GM21529 (cell line): ENCODE measurements around the gene NFATC3.

Experiments used
- ATAC-seq: cut with Tn5 transposase; IDR thresholded peaks from one replicate; pipeline ENCODE4 v1.9.1; 2021; ENCODE audit not compliant: unreplicated experiment

Gene NFATC3

DNA sequence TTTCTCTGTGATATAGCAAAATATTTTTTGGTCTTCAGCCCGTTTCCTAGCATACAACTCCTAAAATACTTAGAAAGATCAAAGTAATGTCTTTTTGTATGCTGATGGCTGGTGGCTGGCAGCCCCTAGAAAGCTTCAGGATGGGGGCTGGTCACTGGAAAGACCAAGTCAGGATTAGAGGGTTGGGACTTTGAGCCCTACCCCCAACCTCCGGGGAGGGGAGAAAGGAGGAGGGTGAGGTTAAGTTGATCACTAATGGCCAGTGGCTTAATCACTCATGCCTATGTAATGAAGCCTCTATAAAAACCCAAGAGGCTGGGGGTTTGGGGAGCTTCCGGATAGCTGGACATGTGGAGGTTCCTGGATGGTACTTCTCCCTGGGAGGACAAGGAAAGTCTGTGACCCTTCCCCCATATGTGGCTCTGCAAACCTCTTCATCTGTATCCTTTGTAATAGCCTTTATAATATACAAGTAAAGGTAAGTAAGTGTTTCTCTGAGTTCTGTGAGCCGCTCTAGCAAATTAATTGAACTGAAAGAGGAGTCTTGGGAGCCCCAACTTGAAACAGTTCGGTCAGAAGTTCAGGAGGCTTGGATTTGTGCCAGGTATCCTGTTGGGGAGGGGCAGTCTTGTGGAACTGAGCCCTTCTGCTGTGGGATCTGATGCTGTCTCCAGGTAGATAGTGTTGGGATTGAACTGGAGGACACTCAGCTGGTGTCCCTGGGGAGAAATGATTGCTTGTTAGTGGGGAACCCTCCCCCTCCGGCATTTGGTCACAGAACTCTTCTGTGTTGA lies 182.6 kb downstream of the NFATC3 start:
- ATAC-seq, result no peak

DNA sequence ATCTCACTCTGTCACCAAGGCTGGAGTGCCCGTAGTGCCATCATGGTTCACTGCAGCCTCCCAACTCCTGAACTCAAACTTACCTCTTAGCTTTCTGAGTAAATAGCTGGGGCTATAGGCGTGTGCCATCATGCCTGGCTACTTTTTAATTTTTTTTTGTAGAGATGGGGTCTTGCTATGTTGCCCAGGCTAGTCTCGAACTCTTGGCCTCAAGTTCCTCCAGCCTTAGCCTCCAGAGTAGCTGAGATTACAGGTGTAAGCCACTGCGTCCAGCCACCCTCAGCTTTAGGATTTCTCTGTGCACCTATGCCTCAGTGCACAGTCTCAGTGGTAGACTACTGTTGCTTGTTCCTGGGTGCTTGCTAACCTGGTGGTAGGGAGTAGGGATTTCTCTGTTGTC lies 184.6 kb downstream of the NFATC3 start:
- ATAC-seq, result no peak

DNA sequence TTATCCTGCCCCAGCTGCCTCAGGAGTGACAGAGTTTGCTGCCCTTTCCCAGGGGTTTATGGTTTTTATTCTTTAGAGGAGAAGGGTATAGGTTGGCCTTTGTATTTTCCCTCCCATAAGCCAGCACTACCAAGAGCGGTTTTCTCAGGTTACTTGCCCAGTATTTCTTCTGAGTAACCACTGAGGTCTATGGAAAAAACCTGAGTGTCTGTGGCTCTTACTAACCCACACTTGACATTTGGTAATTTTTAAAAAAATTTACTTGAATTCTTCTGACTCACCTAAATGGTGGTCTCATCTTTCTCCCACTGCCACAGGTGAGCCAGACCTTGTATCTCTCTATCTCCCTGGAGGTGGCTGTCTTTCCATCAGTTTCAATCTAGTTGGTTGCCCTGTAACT lies 185.2 kb downstream of the NFATC3 start:
- ATAC-seq, result no peak

DNA sequence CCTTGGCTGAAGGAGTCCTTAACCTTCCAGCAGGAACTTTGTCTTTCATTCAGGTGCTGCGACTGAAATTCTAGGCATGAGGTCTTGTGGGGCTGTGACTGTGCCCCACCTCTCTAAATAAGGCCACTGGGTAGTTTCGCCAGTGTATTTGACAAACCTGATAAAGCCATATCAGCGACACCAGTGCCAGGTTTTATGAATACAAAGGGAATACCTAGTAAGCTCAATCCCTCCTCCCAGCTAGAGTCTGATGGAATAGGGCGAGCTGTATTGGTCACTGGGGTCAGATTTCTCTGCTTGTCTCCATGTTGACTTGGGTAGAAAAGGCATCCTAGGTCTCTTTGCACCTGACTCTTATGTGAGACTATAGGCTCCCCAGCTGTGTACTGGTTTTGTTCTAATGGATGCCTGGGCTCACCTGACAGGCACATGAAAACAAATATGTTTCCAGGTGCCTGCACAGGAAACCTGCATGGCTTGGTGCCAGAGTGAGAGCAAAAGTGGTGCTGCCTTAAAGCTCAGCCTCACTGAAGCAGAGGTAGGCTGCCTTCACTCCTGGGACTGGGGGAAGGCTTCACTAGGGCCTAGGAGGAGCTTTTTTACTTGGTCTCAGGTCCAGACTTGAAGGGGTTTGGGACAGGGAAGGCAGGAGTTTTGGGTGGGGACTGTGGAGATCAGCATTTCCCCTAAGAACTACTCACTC lies 187.5 kb downstream of the NFATC3 start:
- ATAC-seq, result no peak

DNA sequence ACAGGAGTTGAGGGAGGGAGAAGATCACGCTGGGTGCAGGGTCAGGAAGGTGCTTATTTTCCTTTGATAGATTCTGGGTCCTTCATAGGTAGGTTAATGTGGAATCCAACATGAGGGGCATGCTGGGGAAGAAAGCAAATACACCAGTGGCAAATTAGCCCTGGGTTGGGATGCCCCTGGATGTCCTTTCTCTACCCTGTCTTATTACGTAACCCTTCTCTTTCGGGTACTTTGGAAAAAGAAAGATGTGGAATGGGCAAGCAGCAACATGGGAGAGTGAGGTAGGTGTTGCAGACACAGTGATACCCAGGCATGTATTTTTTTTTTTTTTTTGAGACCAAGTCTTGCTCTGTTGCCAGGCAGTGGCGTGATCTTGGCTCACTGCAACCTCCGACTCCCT lies 188.3 kb downstream of the NFATC3 start:
- ATAC-seq, result no peak

DNA sequence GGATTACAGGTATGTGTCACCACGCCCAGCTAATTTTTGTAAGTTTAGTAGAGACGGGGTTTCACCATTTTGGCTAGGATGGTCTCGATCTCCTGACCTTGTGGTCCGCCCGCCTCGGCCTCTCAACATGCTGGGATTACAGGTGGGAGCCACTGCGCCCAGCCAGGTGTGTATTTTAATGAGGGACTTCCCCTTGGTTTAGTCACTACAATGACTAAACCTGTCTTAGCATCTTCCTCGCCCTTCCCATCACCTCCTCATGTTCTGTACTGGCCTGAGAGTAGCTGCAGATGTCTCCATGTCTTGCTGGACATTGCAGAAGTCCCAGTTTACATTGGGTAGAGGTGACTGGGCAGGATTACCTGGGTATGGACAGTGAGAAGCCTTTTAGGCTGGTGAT lies 188.7 kb downstream of the NFATC3 start:
- no peak for ATAC-seq

DNA sequence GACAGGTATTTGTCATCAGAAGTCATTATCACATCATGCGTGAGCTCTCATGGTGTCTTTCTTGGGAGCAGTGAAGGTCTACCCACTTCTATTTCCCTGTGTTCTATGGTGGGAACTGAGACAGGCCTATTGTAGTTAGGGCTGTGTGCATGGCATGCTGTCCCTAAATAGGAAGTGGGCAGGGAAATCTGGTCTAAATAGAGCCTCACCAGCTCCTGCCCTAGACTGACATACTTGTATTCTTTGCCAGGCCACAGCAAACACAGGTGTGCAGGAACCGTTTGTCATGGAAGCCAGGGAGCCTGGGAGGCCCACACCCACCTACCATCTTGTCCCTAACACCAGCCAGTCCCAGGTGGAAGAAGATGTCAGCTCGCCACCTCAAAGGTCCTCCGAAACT lies 189.3 kb downstream of the NFATC3 start:
- ATAC-seq, result no peak

DNA sequence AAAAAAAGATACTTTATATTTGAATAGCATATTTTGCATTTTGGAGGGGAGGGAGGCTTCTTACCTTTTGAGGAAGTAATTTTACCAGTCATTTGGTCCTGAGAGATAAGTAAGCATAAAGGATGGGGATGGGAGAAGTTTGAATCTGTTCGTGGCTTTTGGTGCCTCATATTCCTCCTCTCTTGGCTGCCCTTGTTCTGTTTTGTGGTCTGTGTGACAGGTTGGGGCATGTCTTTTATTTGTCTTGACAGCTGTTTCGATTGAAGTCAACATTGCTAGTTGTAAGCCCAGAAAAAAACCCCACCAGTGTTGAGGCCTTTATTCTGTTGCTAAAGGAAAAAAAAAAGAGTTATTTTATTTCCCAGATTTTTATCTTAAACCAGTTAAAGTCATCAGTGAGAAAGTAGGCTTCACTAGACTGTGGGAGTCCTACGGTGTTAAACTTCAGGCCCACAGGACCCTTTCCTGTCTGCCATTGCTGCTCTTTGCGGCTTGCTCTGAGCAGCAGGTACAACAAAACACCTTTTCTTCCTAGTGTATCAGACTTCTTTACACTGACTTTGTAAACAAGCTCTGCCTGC lies 190.5 kb downstream of the NFATC3 start:
- ATAC-seq, result peak; percentile 58

DNA sequence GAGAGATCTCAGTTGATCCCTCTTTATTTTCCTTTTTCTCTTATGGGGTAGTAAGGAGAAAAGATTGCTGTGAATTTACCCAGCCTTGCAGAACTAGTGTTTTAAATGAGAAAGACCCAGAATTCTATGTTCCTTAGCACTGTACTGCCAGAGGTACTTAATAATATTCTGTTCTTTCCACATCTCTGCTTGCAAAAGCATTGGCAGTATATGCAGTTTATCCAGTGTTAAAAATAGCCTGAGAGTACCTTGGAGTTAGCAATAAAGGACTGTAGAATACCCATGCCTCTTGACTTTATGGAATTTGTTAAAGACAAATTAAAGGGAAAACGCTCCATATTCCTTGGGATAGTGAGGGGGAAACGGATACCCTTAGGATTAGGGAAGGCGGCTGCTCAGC lies 191.1 kb downstream of the NFATC3 start:
- no peak for ATAC-seq
